ENCODE data around the gene THEMIS2.

DNA sequence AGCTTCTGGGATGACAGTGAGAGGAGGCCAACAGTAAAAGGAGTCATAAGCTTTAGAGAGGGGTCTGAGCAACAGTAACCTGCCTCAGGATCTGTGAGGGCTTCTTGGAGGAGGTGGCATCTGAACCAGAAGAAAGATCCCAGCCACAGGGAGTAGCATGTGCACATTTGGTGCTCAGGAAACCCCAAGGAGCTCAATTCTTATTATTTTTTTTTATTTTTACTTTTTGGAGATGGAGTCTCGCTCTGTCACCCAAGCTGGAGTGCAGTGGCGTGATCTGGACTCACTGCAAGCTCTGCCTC is 4.7 kb downstream of the THEMIS2 start:
- TF ChIP-seq CCDC6 (CRISPR knock-in tag; IDR thresholded peaks at IDR 0.05) (no peak), ZBED4 (CRISPR knock-in tag; IDR thresholded peaks at IDR 0.05; ENCODE audit: borderline replicate concordance) (no peak), EP300 (IDR thresholded peaks at IDR 0.05; ENCODE audit: low read depth in 2 of 2, low read length in 2 of 2) (no peak), EP300 (CRISPR knock-in tag; IDR thresholded peaks at IDR 0.05; ENCODE audit: borderline replicate concordance) (no peak), SSRP1 (CRISPR knock-in tag; IDR thresholded peaks at IDR 0.05) (no peak), POLR2A (IDR thresholded peaks at IDR 0.05; ENCODE audit: insufficient read depth in 1 of 2, low read depth in 2 of 2, low read length in 2 of 2) (no peak), ZNF180 (CRISPR knock-in tag; IDR thresholded peaks at IDR 0.05; ENCODE audit: borderline replicate concordance, low read depth) (no peak)
- TF ChIP-seq, protein P1, sequence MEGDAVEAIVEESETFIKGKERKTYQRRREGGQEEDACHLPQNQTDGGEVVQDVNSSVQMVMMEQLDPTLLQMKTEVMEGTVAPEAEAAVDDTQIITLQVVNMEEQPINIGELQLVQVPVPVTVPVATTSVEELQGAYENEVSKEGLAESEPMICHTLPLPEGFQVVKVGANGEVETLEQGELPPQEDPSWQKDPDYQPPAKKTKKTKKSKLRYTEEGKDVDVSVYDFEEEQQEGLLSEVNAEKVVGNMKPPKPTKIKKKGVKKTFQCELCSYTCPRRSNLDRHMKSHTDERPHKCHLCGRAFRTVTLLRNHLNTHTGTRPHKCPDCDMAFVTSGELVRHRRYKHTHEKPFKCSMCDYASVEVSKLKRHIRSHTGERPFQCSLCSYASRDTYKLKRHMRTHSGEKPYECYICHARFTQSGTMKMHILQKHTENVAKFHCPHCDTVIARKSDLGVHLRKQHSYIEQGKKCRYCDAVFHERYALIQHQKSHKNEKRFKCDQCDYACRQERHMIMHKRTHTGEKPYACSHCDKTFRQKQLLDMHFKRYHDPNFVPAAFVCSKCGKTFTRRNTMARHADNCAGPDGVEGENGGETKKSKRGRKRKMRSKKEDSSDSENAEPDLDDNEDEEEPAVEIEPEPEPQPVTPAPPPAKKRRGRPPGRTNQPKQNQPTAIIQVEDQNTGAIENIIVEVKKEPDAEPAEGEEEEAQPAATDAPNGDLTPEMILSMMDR (CRISPR knock-in tag; IDR thresholded peaks at IDR 0.05), result no peak

Data from HepG2 (cell line).